ENCODE measurements around the gene S100A3. TPM values are rescaled to one million over a fixed set of nuclear protein-coding genes. Genes with fewer than 3 reads are reported as not detected.
A peak's percentile ranks its signal among the peaks of the same experiment; 100 is the strongest.
"Not testable (repeated sequence)": the region's sequence is repeated elsewhere in the genome, so short reads cannot be mapped to it uniquely, and the experiment has no call there.

Gene S100A3
- total RNA-seq, 1 donor from 2014 or later, result 1.3 TPM

DNA sequence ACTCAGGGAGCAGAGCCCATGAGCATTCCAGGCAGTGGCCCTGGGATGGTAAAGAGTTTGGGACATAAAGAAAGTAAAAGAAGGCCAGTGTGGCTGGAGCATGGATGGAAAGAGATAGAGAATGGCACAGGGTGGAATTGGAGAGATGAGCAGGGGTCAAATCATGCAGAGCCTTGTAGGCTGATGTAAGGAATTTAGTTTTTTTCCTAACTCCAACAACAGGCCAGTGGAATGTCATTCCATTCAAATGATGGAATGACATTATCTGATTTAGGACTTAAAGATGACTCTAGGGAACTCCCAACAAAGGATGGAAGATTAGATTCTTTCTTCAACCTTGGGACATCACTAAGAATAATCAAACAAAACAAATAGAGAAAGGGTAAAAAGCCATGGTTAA, 29.4 kb upstream of the S100A3 start:
- DNase-seq (no peak), ATAC-seq (no peak)
- H3K27me3 ChIP-seq, result no peaks in the 10 kb centered on the region
- H3K4me1 ChIP-seq, result no peaks in the 10 kb centered on the region
- intact Hi-C loops (cut with DNase I), result loop anchor here (10.0 kb wide), 1 partner anchor 46 kb away; the partner anchor contains the start of genes S100A1 and S100A13
- H3K4me3 ChIP-seq, result no peak overlapping the region
- H3K36me3 ChIP-seq, result no peaks in the 10 kb centered on the region
- TF ChIP-seq, protein P1, sequence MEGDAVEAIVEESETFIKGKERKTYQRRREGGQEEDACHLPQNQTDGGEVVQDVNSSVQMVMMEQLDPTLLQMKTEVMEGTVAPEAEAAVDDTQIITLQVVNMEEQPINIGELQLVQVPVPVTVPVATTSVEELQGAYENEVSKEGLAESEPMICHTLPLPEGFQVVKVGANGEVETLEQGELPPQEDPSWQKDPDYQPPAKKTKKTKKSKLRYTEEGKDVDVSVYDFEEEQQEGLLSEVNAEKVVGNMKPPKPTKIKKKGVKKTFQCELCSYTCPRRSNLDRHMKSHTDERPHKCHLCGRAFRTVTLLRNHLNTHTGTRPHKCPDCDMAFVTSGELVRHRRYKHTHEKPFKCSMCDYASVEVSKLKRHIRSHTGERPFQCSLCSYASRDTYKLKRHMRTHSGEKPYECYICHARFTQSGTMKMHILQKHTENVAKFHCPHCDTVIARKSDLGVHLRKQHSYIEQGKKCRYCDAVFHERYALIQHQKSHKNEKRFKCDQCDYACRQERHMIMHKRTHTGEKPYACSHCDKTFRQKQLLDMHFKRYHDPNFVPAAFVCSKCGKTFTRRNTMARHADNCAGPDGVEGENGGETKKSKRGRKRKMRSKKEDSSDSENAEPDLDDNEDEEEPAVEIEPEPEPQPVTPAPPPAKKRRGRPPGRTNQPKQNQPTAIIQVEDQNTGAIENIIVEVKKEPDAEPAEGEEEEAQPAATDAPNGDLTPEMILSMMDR (IDR thresholded peaks at IDR 0.05), result no peak
- no peak overlapping the region for H3K27ac ChIP-seq
- no peaks in the 10 kb centered on the region for H3K9me3 ChIP-seq

DNA sequence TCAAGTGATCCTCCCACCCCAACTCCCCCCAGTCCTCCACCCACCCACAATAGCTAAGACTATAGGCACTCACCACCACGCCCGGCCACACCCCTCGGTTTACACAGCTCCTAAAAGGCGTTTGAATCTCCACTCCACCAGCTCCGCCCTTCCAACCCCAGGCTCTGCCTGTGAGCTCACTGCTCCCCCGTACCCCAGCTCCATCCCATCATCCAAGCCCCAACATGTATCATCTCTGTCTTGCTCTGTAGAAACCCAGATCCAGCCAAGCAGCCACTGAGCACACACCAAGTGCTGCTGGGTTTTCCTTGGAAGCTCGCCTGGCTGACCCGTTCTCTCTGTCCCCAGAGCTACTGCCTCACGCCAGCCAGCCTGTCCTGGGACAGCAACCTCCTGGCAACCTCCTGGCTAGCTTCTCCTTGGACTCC, 28.6 kb upstream of the S100A3 start:
- TF ChIP-seq, protein P1 (IDR thresholded peaks at IDR 0.05), result no peak
- no peak for DNase-seq
- ATAC-seq, result peak; percentile 45

DNA sequence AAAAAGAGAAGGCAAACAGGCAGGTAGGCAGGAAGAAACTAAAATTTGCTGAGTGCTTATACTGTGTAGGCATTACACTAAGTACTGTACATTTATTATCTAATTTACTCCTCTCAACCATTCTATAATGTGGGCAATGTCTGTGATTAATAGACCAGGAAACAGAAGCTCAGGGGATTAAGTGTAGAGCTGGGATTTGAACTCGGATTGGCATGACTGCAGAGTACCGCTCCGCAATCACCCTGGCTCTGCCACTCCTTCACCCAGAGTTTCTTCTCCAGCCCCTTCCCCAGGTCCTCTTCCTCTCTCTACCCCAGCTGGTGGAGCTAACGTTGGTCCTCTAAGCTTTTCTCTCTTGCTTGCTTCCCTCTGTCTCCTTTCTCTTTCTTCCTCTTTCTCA, 28.1 kb upstream of the S100A3 start:
- TF ChIP-seq, protein P1 (IDR thresholded peaks at IDR 0.05), result no peak
- ATAC-seq, result no peak
- Histone ChIP-seq H3K27me3 (no peaks in the 10 kb centered on the region), H3K4me1 (peaks cover 8% of the 10 kb centered on the region), H3K4me3 (no peak overlapping the region), H3K9me3 (no peaks in the 10 kb centered on the region), H3K36me3 (no peaks in the 10 kb centered on the region), H3K27ac (no peak overlapping the region)
- DNase-seq, result no peak
- intact Hi-C loops (cut with DNase I), result loop anchor here (10.0 kb wide), 1 partner anchor 48 kb away; the partner anchor contains the start of genes S100A1 and S100A13

More for the DNA sequence above, 28.6 kb upstream of the S100A3 start:
- no peaks in the 10 kb centered on the region for H3K36me3 ChIP-seq
- no peaks in the 10 kb centered on the region for H3K27me3 ChIP-seq
- H3K9me3 ChIP-seq, result no peaks in the 10 kb centered on the region
- peaks cover 3% of the 10 kb centered on the region for H3K4me1 ChIP-seq
- H3K4me3 ChIP-seq, result no peak overlapping the region
- no peak overlapping the region for H3K27ac ChIP-seq
- intact Hi-C loops (cut with DNase I), result loop anchor here (10.0 kb wide), 1 partner anchor 47 kb away; the partner anchor contains the start of genes S100A1 and S100A13

DNA sequence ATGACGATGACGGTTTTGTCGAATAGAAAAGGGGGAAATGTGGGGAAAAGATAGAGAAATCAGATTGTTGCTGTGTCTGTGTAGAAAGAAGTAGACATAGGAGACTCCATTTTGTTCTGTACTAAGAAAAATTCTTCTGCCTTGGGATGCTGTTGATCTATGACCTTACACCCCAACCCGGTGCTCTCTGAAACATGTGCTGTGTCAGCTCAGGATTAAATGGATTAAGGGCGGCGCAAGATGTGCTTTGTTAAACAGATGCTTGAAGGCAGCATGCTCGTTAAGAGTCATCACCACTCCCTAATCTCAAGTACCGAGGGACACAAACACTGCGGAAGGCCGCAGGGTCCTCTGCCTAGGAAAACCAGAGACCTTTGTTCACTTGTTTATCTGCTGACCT, 26.4 kb upstream of the S100A3 start:
- not testable (repeated sequence) for H3K4me3 ChIP-seq, H3K27me3 ChIP-seq, ATAC-seq, H3K36me3 ChIP-seq, H3K27ac ChIP-seq, H3K9me3 ChIP-seq, DNase-seq
- peaks cover 11% of the 10 kb centered on the region for H3K4me1 ChIP-seq
- intact Hi-C loops (cut with DNase I), result loop anchor here (10.0 kb wide), 1 partner anchor 49 kb away; the partner anchor contains the start of genes S100A1 and S100A13

DNA sequence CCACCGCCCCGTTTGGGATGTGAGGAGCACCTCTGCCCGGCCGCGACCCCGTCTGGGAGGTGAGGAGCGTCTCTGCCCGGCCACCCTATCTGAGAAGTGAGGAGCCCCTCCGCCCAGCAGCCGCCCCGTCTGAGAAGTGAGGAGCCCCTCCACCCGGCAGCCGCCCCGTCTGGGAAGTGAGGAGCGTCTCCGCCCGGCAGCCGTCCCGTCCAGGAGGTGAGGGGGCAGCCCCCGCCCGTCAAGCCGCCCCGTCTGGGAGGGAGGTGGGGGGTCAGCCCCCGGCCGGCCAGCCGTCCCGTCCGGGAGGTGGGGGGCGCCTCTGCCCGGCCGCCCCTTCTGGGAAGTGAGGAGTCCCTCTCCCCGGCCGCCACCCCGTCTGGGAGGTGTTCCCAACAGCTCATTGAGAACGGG, 26.0 kb upstream of the S100A3 start:
- not testable (repeated sequence) for H3K36me3 ChIP-seq, DNase-seq, ATAC-seq, H3K27ac ChIP-seq, H3K9me3 ChIP-seq, H3K27me3 ChIP-seq, H3K4me3 ChIP-seq
- intact Hi-C loops (cut with DNase I), result loop anchor here (10.0 kb wide), 1 partner anchor 50 kb away; the partner anchor contains the start of genes S100A1 and S100A13
- H3K4me1 ChIP-seq, result peaks cover 11% of the 10 kb centered on the region

DNA sequence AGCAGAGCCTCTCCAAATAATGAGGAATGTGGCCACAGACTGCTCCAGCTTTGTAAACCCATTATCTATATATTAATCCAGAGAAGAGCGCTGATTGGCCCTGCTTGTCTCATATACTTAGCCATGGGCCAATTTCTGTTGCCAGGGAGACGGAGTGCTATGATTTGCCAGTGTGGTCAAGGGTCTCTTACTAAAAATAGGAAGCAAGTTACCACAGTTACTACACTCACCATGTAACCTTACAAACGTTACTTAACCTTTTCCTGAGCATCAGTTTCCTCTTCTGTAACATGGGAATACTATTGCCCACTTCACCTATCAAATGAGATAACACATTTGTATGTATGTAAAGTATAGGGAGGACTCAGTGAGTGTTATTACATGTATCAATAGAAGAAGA, 24.3 kb upstream of the S100A3 start:
- Histone ChIP-seq H3K36me3 (no peaks in the 10 kb centered on the region), H3K27ac (peak overlapping the region; percentile 52), H3K27me3 (no peaks in the 10 kb centered on the region), H3K4me1 (peaks cover 18% of the 10 kb centered on the region), H3K4me3 (no peak overlapping the region), H3K9me3 (no peaks in the 10 kb centered on the region)
- DNase-seq (no peak), ATAC-seq (peak; percentile 10)
- TF ChIP-seq, protein P1 (IDR thresholded peaks at IDR 0.05), result no peak
- intact Hi-C loops (cut with DNase I), result loop anchor here (5.0 to 10.0 kb wide), 2 partner anchors 51 to 61 kb away; partner anchors contain the start of genes S100A1 and S100A13

All from upper lobe of right lung (tissue), 1 donor.